ENCODE measurements around the gene PLCB4.

The PLCB4 gene

DNA sequence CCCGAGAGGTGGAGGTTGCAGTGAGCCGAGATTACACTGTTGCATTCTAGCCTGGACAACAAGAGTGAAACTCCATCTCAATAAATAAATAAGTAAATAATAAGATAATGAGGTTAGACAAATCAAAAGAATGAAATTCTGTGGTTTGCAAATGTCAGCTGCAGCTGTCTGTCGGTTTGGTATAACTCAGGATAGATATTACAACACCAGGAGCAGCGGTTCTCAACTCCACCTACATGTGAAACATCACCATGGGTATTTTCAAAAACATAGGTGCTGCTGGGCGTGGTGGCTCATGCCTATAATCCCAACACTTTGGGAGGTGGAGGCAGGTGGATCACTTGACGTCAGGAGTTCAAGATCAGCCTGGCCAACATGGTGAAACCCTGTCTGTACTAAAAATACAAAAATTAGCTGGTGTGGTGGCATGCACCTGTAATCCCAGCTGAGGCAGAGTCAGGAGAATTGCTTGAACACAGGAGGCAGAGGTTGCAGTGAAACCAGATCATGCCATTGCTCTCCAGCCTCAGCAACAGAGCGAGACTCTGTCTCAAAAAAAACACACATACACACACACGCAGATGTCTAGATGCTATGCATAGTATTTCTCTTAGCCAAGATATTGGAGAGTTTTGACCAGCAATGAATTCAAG, 319.4 kb downstream of the PLCB4 start:
- H3K4me3 ChIP-seq (replicated peaks; ENCODE audit: insufficient read depth, low read length): no peak overlapping the region
- DNase-seq (ENCODE audit: low read depth in 1 of 2, low spot score in 1 of 2): no peak
- TF ChIP-seq POLR2AphosphoS5 (IDR thresholded peaks at IDR 0.05; ENCODE audit: low read depth) (no peak), REST (IDR thresholded peaks at IDR 0.05; ENCODE audit: insufficient replicate concordance, low read depth) (no peak), SPI1 (IDR thresholded peaks at IDR 0.05; ENCODE audit: borderline replicate concordance, low read depth) (no peak), GABPA (IDR thresholded peaks at IDR 0.05; ENCODE audit: low read depth) (no peak)
- TF ChIP-seq, protein P1, sequence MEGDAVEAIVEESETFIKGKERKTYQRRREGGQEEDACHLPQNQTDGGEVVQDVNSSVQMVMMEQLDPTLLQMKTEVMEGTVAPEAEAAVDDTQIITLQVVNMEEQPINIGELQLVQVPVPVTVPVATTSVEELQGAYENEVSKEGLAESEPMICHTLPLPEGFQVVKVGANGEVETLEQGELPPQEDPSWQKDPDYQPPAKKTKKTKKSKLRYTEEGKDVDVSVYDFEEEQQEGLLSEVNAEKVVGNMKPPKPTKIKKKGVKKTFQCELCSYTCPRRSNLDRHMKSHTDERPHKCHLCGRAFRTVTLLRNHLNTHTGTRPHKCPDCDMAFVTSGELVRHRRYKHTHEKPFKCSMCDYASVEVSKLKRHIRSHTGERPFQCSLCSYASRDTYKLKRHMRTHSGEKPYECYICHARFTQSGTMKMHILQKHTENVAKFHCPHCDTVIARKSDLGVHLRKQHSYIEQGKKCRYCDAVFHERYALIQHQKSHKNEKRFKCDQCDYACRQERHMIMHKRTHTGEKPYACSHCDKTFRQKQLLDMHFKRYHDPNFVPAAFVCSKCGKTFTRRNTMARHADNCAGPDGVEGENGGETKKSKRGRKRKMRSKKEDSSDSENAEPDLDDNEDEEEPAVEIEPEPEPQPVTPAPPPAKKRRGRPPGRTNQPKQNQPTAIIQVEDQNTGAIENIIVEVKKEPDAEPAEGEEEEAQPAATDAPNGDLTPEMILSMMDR (IDR thresholded peaks at IDR 0.05; ENCODE audit: insufficient read depth, low read length): no peak
- no peak overlapping the region for H3K27ac ChIP-seq (replicated peaks)
- H3K27me3 ChIP-seq (ENCODE audit: insufficient read depth, poor library complexity, severe bottlenecking): peaks cover 2% of the 10 kb centered on the region

DNA sequence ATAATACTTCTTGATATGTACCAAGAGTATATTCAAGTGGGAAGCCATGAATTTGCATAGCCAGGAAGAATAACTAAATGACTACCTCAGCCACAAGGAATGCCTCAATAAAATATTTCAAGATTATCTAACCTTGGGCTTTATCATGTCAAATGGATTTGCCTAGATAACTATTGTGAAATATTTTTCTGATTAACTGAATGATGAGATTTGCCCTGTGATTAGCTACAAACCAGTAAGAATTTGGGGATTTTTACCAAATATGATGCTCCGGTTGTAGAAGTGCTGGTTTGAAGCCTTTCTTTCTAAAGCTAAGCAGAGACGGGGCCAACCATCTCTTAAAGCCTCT, 319.9 kb downstream of the PLCB4 start:
- H3K27ac ChIP-seq (replicated peaks): no peak overlapping the region
- H3K27me3 ChIP-seq (ENCODE audit: insufficient read depth, poor library complexity, severe bottlenecking): peaks cover 2% of the 10 kb centered on the region
- no peak for TF ChIP-seq REST (IDR thresholded peaks at IDR 0.05; ENCODE audit: insufficient replicate concordance, low read depth)
- TF ChIP-seq GABPA (IDR thresholded peaks at IDR 0.05; ENCODE audit: low read depth): no peak
- no peak for TF ChIP-seq SPI1 (IDR thresholded peaks at IDR 0.05; ENCODE audit: borderline replicate concordance, low read depth)
- TF ChIP-seq, protein P1 (IDR thresholded peaks at IDR 0.05; ENCODE audit: insufficient read depth, low read length): no peak
- no peak for TF ChIP-seq POLR2AphosphoS5 (IDR thresholded peaks at IDR 0.05; ENCODE audit: low read depth)
- no peak overlapping the region for H3K4me3 ChIP-seq (replicated peaks; ENCODE audit: insufficient read depth, low read length)
- DNase-seq (ENCODE audit: low read depth in 1 of 2, low spot score in 1 of 2): no peak

DNA sequence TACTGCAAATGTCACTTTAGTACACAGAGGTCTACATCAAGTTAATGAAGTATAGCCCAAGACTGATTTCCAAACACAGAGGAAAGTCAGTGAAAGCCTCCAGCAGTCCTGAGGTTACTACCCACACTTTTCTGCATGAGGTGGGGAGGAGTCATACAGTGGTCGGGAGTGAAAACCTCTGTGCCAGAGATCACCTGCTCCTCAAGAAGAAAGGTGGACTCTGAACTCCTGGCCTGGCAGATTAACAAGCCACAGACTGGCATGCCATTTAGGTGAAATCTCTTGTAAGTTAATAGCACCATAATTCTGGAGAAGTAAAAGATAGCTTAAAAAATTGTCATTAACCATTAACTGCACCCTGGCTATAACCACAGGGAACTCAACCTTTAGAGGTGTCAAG, 320.5 kb downstream of the PLCB4 start:
- TF ChIP-seq SPI1 (IDR thresholded peaks at IDR 0.05; ENCODE audit: borderline replicate concordance, low read depth) (no peak), GABPA (IDR thresholded peaks at IDR 0.05; ENCODE audit: low read depth) (no peak), POLR2AphosphoS5 (IDR thresholded peaks at IDR 0.05; ENCODE audit: low read depth) (no peak), REST (IDR thresholded peaks at IDR 0.05; ENCODE audit: insufficient replicate concordance, low read depth) (no peak)
- TF ChIP-seq, protein P1 (IDR thresholded peaks at IDR 0.05; ENCODE audit: insufficient read depth, low read length): no peak
- no peak overlapping the region for H3K27ac ChIP-seq (replicated peaks)
- H3K4me3 ChIP-seq (replicated peaks; ENCODE audit: insufficient read depth, low read length): no peak overlapping the region
- H3K27me3 ChIP-seq (ENCODE audit: insufficient read depth, poor library complexity, severe bottlenecking): peaks cover 2% of the 10 kb centered on the region
- DNase-seq (ENCODE audit: low read depth in 1 of 2, low spot score in 1 of 2): no peak
